DOHH2 (cell line): ENCODE measurements around the gene DCLK1.

ENCODE experiments used
- H3F3A ChIP-seq: fragments of 200-600 bp; sonication (generic), shearing (Covaris generic); 2 replicates; pipeline ENCODE4 v1.6.0; 2016; ENCODE audit warnings: antibody characterized with exemption, mild to moderate bottlenecking; ENCODE audit not compliant: control insufficient read depth, insufficient read depth
- H3K27ac ChIP-seq: fragments of 200-600 bp; sonication (generic); 2 replicates; pipeline ENCODE4 v1.5.1; 2014; ENCODE audit warnings: low read depth, mild to moderate bottlenecking, low read length, moderate library complexity
- H3K27me3 ChIP-seq: fragments of 200-600 bp; sonication (generic); 2 replicates; pipeline ENCODE4 v1.6.1; 2014; ENCODE audit warnings: mild to moderate bottlenecking, low read length, mixed read lengths; ENCODE audit not compliant: control insufficient read depth
- H3K36me3 ChIP-seq: fragments of 200-600 bp; sonication (generic); 2 replicates; pipeline ENCODE4 v1.6.1; 2014; ENCODE audit warnings: mild to moderate bottlenecking, low read length, moderate library complexity, mixed read lengths; ENCODE audit not compliant: control insufficient read depth
- H3K4me1 ChIP-seq: fragments of 200-600 bp; sonication (generic); 2 replicates; pipeline ENCODE4 v1.6.1; 2014; ENCODE audit warnings: mild to moderate bottlenecking, low read length, mixed read lengths; ENCODE audit not compliant: control insufficient read depth
- H3K4me2 ChIP-seq: fragments of 200-600 bp; sonication (generic); 2 replicates; pipeline ENCODE4 v1.6.0; 2014; ENCODE audit warnings: mild to moderate bottlenecking, low read length, moderate library complexity
- H3K4me3 ChIP-seq: fragments of 200-600 bp; sonication (generic); 2 replicates; pipeline ENCODE4 v1.5.1; 2014; ENCODE audit warnings: mild to moderate bottlenecking, low read length, mixed read lengths
- H3K79me2 ChIP-seq: fragments of 200-600 bp; sonication (generic); 2 replicates; pipeline ENCODE4 v1.6.1; 2014; ENCODE audit warnings: mild to moderate bottlenecking, low read length, mixed read lengths; ENCODE audit not compliant: control insufficient read depth
- H3K9me2 ChIP-seq: fragments of 200-600 bp; sonication (generic); replicated peaks from 2 replicates; pipeline ENCODE4 v1.6.1; 2014; ENCODE audit warnings: mild to moderate bottlenecking, low read length, mixed read lengths; ENCODE audit not compliant: control insufficient read depth
- H3K9me3 ChIP-seq: fragments of 200-600 bp; sonication (generic); 2 replicates; pipeline ENCODE4 v1.6.1; 2014; ENCODE audit warnings: antibody characterized with exemption, low read length, mixed read lengths; ENCODE audit not compliant: control insufficient read depth, insufficient read depth
- H4K20me1 ChIP-seq: fragments of 200-600 bp; sonication (generic); 2 replicates; pipeline ENCODE4 v1.6.0; 2014; ENCODE audit warnings: low read depth, mild to moderate bottlenecking, antibody characterized with exemption, low read length, moderate library complexity; ENCODE audit not compliant: control insufficient read depth, insufficient read depth
- EZH2phosphoT487 ChIP-seq: fragments of 200-600 bp; sonication (generic); IDR thresholded peaks from 2 replicates; pipeline ENCODE4 v1.6.1; 2017; ENCODE audit warnings: borderline replicate concordance, mild to moderate bottlenecking, antibody characterized with exemption, low read length, moderate library complexity, mixed read lengths
- TF ChIP-seq, protein P1 (sequence below): fragments of 200-600 bp; sonication (generic); IDR thresholded peaks from one replicate; pipeline ENCODE4 v1.5.1; 2014; ENCODE audit warnings: antibody characterized with exemption, mild to moderate bottlenecking, low read depth, low read length; ENCODE audit not compliant: poor library complexity, severe bottlenecking

DCLK1 gene

DNA sequence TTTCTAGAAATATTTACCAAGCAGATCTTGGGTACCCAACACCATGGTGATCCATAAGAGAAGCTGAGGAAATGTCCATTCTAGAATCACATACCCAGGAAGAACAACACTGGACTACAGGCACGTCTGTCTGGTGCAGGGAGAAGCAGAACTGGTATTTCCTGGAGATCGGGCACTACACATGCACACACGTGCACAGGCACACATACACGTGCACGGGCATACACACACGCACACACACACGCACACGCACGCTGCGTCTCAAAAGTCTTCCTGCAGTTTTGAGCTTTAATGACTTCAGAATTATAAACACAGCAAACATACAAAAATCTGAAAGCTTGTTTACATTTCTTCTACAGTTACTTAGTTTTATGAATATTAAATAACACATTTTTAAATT, 189.8 kb downstream of the DCLK1 start:
- Histone ChIP-seq H4K20me1 (no peaks in the 10 kb centered on the region), H3K27me3 (no peaks in the 10 kb centered on the region), H3K9me3 (no peaks in the 10 kb centered on the region; the same call in 1 of the 2 replicates), H3K79me2 (no peaks in the 10 kb centered on the region), H3F3A (no peaks in the 10 kb centered on the region), H3K4me3 (no peak overlapping the region), H3K36me3 (no peaks in the 10 kb centered on the region), H3K4me2 (no peak overlapping the region), H3K4me1 (no peaks in the 10 kb centered on the region), H3K27ac (no peak overlapping the region), H3K9me2 (no peaks in the 10 kb centered on the region)
- TF ChIP-seq, protein P1, sequence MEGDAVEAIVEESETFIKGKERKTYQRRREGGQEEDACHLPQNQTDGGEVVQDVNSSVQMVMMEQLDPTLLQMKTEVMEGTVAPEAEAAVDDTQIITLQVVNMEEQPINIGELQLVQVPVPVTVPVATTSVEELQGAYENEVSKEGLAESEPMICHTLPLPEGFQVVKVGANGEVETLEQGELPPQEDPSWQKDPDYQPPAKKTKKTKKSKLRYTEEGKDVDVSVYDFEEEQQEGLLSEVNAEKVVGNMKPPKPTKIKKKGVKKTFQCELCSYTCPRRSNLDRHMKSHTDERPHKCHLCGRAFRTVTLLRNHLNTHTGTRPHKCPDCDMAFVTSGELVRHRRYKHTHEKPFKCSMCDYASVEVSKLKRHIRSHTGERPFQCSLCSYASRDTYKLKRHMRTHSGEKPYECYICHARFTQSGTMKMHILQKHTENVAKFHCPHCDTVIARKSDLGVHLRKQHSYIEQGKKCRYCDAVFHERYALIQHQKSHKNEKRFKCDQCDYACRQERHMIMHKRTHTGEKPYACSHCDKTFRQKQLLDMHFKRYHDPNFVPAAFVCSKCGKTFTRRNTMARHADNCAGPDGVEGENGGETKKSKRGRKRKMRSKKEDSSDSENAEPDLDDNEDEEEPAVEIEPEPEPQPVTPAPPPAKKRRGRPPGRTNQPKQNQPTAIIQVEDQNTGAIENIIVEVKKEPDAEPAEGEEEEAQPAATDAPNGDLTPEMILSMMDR = no peak
- no peak for TF ChIP-seq EZH2phosphoT487

DNA sequence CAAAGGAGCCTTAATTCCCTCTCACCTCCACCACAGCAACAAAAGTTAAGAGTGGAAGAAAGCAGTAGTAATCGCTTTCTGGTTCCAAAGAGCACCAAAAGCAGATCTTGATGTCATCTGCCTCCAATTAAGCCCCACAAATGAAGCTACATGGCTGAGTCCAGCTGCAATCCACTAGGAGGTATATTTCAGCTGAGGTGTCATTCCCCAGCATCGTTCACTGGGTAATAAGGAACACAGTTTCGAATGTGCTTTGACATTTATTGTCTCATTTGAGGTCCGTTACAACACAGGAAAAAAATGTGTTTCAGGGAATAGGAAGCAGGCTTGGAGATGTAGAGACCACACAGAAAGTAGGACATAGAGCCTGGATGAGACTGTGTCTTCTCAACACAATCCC, 190.4 kb downstream of the DCLK1 start:
- H3K36me3 ChIP-seq = no peaks in the 10 kb centered on the region
- H3K9me2 ChIP-seq = no peaks in the 10 kb centered on the region
- no peaks in the 10 kb centered on the region for H3K27me3 ChIP-seq
- H3F3A ChIP-seq = no peaks in the 10 kb centered on the region
- H3K79me2 ChIP-seq = no peaks in the 10 kb centered on the region
- TF ChIP-seq EZH2phosphoT487 = no peak
- TF ChIP-seq, protein P1 = no peak
- H3K4me3 ChIP-seq = no peak overlapping the region
- no peaks in the 10 kb centered on the region; the same call in 1 of the 2 replicates for H3K9me3 ChIP-seq
- no peaks in the 10 kb centered on the region for H4K20me1 ChIP-seq
- no peak overlapping the region for H3K27ac ChIP-seq
- no peak overlapping the region for H3K4me2 ChIP-seq
- H3K4me1 ChIP-seq = no peaks in the 10 kb centered on the region

DNA sequence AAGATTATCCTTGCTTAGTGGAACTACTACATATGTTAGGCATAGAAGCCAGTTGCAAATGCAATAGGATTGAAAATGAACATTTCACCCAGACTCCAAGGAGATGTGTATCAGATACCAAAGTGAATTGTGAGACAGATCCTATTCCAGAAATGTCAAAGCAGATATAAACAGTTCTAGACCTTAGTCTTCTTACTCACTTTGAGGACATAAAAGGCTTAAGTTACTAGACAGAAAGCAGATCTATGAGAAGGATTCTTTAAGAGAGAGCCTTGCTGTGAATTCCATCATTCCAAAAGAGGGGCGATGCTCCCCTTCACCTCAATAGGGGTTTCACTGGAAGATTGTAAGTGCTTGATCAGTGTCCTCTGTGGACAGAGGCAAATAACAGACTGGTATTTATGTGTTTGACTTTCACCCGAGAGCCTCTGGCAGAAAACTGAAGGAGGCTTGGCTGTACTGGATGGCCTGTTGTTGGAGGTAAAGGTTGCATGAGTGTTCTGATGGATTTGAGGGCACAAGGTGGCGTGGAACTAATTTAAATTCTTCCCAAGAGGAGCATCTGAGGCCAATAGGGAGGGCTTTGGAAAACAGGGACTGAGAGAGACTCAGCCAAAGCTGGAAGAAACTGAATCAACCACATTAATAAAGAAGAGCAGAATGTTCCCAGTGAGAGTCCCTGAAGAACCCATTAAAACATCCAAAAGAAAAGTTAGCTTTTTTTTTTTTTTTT, 194.8 kb downstream of the DCLK1 start:
- H3K79me2 ChIP-seq = no peaks in the 10 kb centered on the region
- no peak overlapping the region for H3K4me3 ChIP-seq
- no peak overlapping the region for H3K4me2 ChIP-seq
- no peaks in the 10 kb centered on the region for H3F3A ChIP-seq
- no peaks in the 10 kb centered on the region for H3K36me3 ChIP-seq
- no peaks in the 10 kb centered on the region for H3K27me3 ChIP-seq
- no peaks in the 10 kb centered on the region; the same call in 1 of the 2 replicates for H3K9me2 ChIP-seq
- no peaks in the 10 kb centered on the region for H3K4me1 ChIP-seq
- peaks cover 5% of the 10 kb centered on the region; the same call in 1 of the 2 replicates for H3K9me3 ChIP-seq
- no peaks in the 10 kb centered on the region for H4K20me1 ChIP-seq
- H3K27ac ChIP-seq = no peak overlapping the region
- no peak for TF ChIP-seq EZH2phosphoT487
- TF ChIP-seq, protein P1 = no peak
